Activated naive CD8-positive, alpha-beta T cell (primary cell): ENCODE results near the gene PTCD1.
A peak's percentile ranks its signal among the peaks of the same experiment; 100 is the strongest.
"Not testable (repeated sequence)": the region's sequence is repeated elsewhere in the genome, so short reads cannot be mapped to it uniquely, and the experiment has no call there.

Source experiments
- H3K27ac Mint-ChIP-seq: one replicate; pipeline ENCODE4 v1.8.0; 2021; ENCODE audit warnings: mixed read lengths
- H3K27me3 Mint-ChIP-seq: one replicate; pipeline ENCODE4 v1.8.0; 2021; ENCODE audit warnings: mixed read lengths
- H3K36me3 Mint-ChIP-seq: one replicate; pipeline ENCODE4 v1.8.0; 2021; ENCODE audit warnings: mixed read lengths
- H3K4me1 Mint-ChIP-seq: one replicate; pipeline ENCODE4 v1.8.0; 2021; ENCODE audit warnings: low read depth, mixed read lengths
- H3K4me3 Mint-ChIP-seq: one replicate; pipeline ENCODE4 v1.8.0; 2021; ENCODE audit warnings: mild to moderate bottlenecking, mixed read lengths
- H3K9me3 Mint-ChIP-seq: one replicate; pipeline ENCODE4 v1.8.0; 2021; ENCODE audit warnings: low read depth, mixed read lengths

PTCD1 gene

DNA sequence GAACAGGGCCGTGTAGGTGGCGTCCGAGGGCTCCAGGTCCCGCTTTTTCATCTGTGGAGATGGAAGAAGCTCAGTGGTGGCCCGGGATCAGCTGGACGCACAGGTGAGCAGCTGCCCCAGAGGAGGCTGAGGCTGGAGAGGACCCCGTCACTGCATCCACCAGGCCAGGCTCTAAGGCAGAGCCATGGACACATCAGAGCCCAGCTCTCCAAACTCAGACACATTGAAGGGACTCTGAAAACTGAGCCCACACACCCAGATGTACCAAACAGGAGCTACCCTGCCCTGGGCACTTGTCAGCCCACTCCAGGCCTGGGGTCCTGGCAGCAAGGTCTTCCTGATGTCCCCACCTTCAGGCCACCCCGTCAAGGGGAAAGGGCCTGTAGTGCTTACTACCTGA, 8.8 kb downstream of the PTCD1 start:
- Mint-ChIP-seq H3K9me3 (no peaks in the 10 kb centered on the region), H3K4me3 (no peak overlapping the region), H3K27ac (no peak overlapping the region), H3K36me3 (peaks cover 4% of the 10 kb centered on the region), H3K27me3 (no peaks in the 10 kb centered on the region), H3K4me1 (no peaks in the 10 kb centered on the region)

GRCh38 chr7:99428972-99429566, 9.5 kb downstream of the PTCD1 start:
- no peaks in the 10 kb centered on the region for H3K4me1 Mint-ChIP-seq
- no peaks in the 10 kb centered on the region for H3K9me3 Mint-ChIP-seq
- H3K36me3 Mint-ChIP-seq = peaks cover 4% of the 10 kb centered on the region
- no peaks in the 10 kb centered on the region for H3K27me3 Mint-ChIP-seq
- no peak overlapping the region for H3K4me3 Mint-ChIP-seq
- no peak overlapping the region for H3K27ac Mint-ChIP-seq

GRCh38 chr7:99424932-99425730, 13.5 kb downstream of the PTCD1 start:
- H3K4me1 Mint-ChIP-seq = no peaks in the 10 kb centered on the region
- no peak overlapping the region for H3K4me3 Mint-ChIP-seq
- no peaks in the 10 kb centered on the region for H3K36me3 Mint-ChIP-seq
- H3K27me3 Mint-ChIP-seq = no peaks in the 10 kb centered on the region
- no peaks in the 10 kb centered on the region for H3K9me3 Mint-ChIP-seq
- no peak overlapping the region for H3K27ac Mint-ChIP-seq

DNA sequence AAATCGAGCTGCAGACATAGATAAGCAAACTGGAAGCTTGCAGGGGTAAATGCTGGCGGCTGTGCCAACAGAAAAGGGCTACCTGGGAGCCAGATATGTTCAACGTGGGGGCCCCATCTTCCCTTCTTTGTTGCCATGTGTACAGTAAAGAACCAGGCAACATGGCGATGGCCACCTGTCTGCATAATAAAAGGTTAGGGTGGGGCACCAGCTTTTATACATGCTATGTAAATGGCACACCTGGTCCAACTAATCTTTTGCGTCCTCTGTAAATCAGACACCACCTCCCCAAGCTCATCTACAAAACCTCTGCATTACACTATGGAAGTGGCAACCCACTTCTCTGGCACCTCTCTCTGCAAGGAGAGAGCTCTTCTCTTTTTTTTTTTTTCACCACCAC, 16.0 kb downstream of the PTCD1 start:
- Mint-ChIP-seq H3K27me3 (no peaks in the 10 kb centered on the region), H3K27ac (no peak overlapping the region), H3K9me3 (no peaks in the 10 kb centered on the region), H3K36me3 (no peaks in the 10 kb centered on the region), H3K4me1 (no peaks in the 10 kb centered on the region), H3K4me3 (no peak overlapping the region)

DNA sequence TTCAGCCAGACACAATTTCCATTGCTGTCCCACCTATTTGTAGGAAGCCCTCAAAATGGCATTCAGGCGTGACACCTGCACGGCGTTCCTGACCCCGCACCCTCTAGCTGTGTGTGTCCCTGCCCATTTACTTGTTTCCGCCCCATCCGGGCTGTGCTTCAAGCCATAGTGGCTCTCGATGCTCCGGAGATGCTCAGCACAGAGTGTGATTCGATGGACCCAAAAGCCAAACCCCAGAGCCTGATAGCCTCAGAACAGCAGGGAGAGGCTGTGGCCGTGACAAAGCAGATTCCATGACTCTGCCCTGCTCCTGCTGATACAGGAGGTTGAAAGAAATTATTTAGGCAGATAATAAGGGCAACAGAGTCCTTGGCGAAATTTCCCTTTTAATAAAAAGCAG, 16.4 kb downstream of the PTCD1 start:
- Mint-ChIP-seq H3K27ac (no peak overlapping the region), H3K4me3 (no peak overlapping the region), H3K4me1 (peaks cover 2% of the 10 kb centered on the region), H3K9me3 (no peaks in the 10 kb centered on the region), H3K36me3 (no peaks in the 10 kb centered on the region), H3K27me3 (no peaks in the 10 kb centered on the region)

DNA sequence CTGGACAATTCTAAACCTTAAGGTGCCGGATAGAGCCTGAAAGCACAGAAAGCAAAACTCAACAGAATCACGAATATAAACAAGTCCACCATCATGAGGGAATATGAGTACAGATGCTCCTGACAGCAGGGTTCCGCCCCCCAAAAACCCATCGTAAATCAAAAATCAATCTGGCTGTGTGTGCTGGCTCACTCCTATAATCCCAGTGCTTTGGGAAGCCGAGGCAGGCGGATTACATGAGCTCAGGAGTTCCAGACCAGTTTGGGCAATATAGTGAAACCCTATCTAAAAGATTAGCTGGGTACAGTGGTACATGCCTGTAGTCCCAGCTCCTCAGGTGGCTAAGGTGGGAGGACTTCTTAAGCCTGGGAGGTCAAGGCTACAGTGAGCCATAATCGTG, 17.6 kb downstream of the PTCD1 start:
- Mint-ChIP-seq H3K9me3 (no peaks in the 10 kb centered on the region), H3K36me3 (peaks cover 2% of the 10 kb centered on the region), H3K4me3 (no peak overlapping the region), H3K4me1 (peaks cover 4% of the 10 kb centered on the region), H3K27ac (no peak overlapping the region), H3K27me3 (no peaks in the 10 kb centered on the region)

DNA sequence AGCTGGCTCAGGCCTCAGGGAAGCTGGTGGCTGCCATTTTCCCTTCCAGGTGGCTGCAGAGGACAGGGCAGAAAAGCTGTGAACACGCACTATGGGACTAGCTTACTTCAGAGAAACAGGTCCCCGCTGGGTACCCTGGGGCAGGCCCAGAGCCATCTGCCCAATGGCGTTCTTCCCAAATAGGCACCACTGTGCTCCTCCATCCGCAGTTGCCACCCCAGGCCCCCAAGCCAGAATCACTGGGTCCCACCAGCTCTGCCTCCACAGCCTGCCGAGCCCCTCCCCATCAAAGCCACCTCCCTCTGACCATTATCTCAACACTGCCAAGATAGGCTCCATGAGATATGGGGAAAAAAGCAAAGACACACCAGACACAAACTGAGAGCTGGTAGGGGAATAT, 18.4 kb downstream of the PTCD1 start:
- Mint-ChIP-seq H3K36me3 (peaks cover 3% of the 10 kb centered on the region), H3K4me3 (no peak overlapping the region), H3K27me3 (no peaks in the 10 kb centered on the region), H3K4me1 (peaks cover 5% of the 10 kb centered on the region), H3K9me3 (no peaks in the 10 kb centered on the region), H3K27ac (no peak overlapping the region)

DNA sequence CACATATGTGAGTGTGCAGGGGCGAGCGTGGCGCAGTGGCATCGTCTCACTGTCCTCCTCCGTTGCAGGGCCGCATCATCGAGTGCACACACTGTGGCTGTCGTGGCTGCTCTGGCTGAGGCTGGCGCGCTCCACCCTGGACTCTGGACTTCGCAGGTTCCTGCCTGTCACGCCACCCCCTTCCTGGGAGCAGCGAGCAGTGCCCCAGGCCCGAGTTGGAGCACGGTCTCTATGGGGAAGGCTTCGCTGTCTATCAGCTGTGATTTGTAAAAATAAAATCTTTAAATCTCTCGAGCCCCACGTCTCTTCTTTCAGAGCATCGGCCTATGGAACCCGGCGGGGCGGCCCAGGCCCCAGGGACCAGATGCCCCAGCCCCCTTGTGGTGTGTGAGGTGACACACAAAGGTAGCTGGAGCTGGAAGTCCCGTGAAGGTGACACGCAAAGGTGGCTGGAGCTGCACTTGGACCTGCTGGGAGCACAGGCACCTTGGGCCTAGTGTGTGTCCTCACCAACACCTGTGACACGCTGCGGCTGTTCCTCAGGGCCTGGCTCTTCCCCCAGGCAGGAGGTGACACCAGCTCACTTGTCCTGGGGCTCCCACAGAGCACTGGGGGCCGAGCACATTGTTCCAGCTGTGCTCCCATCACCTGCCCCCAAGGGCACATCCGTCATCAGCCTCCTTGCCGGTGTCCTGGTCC, 19.1 kb downstream of the PTCD1 start:
- no peaks in the 10 kb centered on the region for H3K9me3 Mint-ChIP-seq
- peaks cover 6% of the 10 kb centered on the region for H3K4me1 Mint-ChIP-seq
- peaks cover 3% of the 10 kb centered on the region for H3K36me3 Mint-ChIP-seq
- no peak overlapping the region for H3K27ac Mint-ChIP-seq
- H3K4me3 Mint-ChIP-seq = no peak overlapping the region
- no peaks in the 10 kb centered on the region for H3K27me3 Mint-ChIP-seq

GRCh38 chr7:99418260-99418659, 20.3 kb downstream of the PTCD1 start:
- no peaks in the 10 kb centered on the region for H3K9me3 Mint-ChIP-seq
- no peaks in the 10 kb centered on the region for H3K27me3 Mint-ChIP-seq
- no peak overlapping the region for H3K4me3 Mint-ChIP-seq
- no peak overlapping the region for H3K27ac Mint-ChIP-seq
- peaks cover 7% of the 10 kb centered on the region for H3K4me1 Mint-ChIP-seq
- H3K36me3 Mint-ChIP-seq = peaks cover 3% of the 10 kb centered on the region

DNA sequence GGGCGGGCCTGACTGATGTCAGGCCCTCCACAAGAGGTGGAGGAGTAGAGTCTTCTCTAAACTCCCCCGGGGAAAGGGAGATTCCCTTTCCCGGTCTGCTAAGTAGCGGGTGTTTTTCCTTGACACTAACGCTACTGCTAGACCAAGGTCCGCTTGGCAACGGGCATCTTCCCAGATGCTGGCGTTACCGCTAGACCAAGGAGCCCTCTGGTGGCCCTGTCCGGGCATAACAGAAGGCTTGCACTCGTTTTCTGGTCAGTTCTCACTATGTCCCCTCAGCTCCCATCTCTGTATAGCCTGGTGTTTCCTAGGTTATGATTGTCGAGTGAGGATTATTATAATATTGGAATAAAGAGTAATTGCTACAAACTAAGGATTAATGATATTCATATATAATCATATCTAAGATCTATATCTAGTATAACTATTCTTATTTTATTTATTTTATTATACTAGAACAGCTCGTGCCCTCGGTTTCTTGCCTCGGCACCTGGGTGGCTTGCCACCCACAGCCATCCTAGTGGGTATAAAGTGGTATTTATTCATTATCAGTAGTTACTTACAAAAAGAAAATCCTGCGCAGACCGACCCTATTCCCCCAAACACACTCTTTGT, 23.0 kb downstream of the PTCD1 start:
- H3K27ac Mint-ChIP-seq, H3K27me3 Mint-ChIP-seq, H3K9me3 Mint-ChIP-seq, H3K36me3 Mint-ChIP-seq, H3K4me3 Mint-ChIP-seq: not testable (repeated sequence)
- peaks cover 24% of the 10 kb centered on the region for H3K4me1 Mint-ChIP-seq

GRCh38 chr7:99410635-99411034, 28.0 kb downstream of the PTCD1 start:
- H3K9me3 Mint-ChIP-seq = no peaks in the 10 kb centered on the region
- no peaks in the 10 kb centered on the region for H3K27me3 Mint-ChIP-seq
- H3K4me3 Mint-ChIP-seq = peak overlapping the region; percentile 97
- peaks cover 2% of the 10 kb centered on the region for H3K36me3 Mint-ChIP-seq
- peaks cover 45% of the 10 kb centered on the region for H3K4me1 Mint-ChIP-seq
- peak overlapping the region; percentile 71 for H3K27ac Mint-ChIP-seq

DNA sequence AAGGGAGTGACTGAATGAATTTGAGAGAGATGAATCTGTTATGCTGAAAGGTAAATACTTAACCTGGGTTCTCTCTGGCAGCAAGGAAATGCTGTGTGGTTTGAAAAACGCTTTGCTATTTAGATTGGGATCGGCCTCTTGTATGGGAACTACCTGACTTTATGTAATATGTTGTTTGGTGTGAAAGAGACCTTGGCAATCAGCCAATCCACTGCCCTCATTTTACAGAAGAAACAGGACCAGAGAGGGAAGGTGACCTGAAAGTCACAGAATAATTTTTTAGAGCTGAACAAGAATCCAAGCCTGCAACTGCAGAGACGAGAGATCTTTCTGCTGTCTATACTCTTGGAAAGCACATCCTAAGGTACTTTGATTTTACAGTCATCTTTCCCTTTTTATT, 28.8 kb downstream of the PTCD1 start:
- H3K27ac Mint-ChIP-seq = peak overlapping the region; percentile 99
- peaks cover 50% of the 10 kb centered on the region for H3K4me1 Mint-ChIP-seq
- H3K27me3 Mint-ChIP-seq = no peaks in the 10 kb centered on the region
- H3K9me3 Mint-ChIP-seq = no peaks in the 10 kb centered on the region
- H3K36me3 Mint-ChIP-seq = peaks cover 2% of the 10 kb centered on the region
- H3K4me3 Mint-ChIP-seq = peak overlapping the region; percentile 97

- Mint-ChIP-seq H3K27ac (peak overlapping the region; percentile 99), H3K4me1 (peaks cover 51% of the 10 kb centered on the region), H3K27me3 (no peaks in the 10 kb centered on the region), H3K9me3 (no peaks in the 10 kb centered on the region), H3K4me3 (peak overlapping the region; percentile 97), H3K36me3 (peaks cover 2% of the 10 kb centered on the region)
These were observed 29.4 kb downstream of the PTCD1 start for GRCh38 chr7:99409192-99409572.

DNA sequence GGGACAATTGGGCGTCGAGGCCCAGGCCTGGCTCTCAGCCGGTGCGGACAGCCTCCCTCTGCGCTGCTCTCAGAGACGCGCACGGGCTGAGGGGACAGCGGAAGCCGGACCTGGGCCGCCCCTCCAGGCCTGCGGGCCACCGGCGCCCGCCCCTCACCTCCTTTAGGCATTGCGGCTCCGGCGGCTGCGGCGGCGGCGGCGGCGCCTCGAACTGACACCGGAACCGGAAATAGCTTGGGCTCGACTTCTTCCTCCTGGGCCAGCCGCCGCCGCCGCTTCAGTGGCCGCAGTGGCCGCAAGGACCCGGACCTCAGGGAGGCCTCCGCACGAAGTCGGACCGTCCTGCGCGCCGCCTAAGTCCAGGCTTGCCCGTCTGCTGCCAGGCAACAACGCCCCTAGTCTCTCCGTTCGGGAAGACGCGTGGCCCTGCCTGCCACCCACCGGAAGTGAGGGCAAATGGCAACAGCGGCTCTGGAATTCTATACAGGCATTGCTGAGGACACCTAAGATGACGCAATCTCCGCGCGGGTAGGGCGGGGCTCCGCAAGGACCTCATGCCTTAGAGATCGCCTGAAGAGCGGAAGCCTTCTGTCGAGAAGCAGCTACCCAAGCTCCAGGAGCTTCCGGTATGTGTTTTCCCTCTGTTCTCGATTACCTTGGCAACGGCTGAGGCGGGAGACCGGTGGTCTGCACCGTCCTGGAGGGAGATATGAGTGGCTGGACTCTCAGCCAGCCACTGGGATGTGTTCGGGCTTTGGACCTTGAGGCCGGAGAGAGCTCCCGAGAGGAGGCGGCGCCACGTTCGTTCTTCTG, 30.0 kb downstream of the PTCD1 start, which contains the start of the genes BUD31 and PDAP1:
Gene BUD31, plus strand, starts transcription at position 591 of the 813 bp plus-strand sequence. CDS start 2,124 bp downstream, outside the sequence.
Gene PDAP1, minus strand, starts transcription at position 219 of the 813 bp plus-strand sequence. Its CDS starts 49 bp downstream, at position 170.
- Mint-ChIP-seq H3K36me3 (peaks cover 2% of the 10 kb centered on the region), H3K27ac (peak within 1 kb of the TSS; percentile 99), H3K9me3 (no peaks in the 10 kb centered on the region), H3K4me1 (peaks cover 56% of the 10 kb centered on the region), H3K27me3 (no peaks in the 10 kb centered on the region), H3K4me3 (peak within 1 kb of the TSS; percentile 97)
